ENCODE measurements around the gene SP4. TPM values are rescaled to one million over a fixed set of nuclear protein-coding genes. Genes with fewer than 3 reads are reported as not detected.

SP4 gene
- total RNA-seq, 2 donors from 2014 or later, result 12.7 to 16.8 TPM

DNA sequence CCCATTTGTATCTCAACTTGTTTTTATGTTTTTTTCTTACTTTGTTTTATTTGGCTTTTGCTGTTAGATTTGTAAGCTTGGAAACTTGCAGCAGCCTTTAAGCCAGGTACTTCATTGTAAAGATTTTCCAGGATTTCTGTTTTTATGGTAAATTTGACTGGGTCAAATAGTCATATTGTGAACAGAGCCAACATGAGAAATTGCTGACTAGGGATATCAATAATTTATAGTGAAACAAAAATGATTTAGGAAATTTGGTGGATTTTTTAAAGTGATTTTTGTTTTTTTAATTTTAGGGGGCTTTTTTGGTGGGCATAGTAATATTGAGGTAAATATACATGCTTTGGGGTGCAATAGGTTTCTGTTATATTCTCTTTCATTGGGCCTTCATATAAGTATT, 22.2 kb downstream of the SP4 start:
- peaks cover 15% of the 10 kb centered on the region for H3K36me3 ChIP-seq (ENCODE audit: control insufficient read depth, insufficient read depth, low read length)
- Mint-ChIP-seq H3K9me3 (peaks cover 58% of the 10 kb centered on the region), H3K27ac (no peak overlapping the region)

DNA sequence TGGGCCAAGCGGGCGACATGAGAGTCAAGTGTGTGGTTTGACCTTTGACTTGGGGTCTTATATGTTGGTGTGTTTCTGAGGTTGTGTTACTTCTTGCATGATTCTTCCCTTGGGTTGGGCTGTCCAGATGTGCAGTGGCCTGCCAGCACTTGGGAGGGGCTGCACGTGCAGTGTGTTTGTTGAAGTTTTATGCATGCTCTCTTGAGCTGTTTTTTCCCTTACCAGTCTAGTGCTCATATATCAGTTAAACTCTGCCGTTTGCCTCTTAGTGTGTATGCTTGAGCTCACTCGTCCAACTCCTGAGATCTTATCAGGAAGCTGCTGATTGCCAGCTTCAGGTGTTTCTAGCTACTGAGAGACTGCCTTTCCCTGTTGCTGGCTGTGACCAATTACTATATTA, 23.1 kb downstream of the SP4 start:
- no peak overlapping the region for H3K27ac ChIP-seq (ENCODE audit: low read depth, low read length)
- H3K4me1 Mint-ChIP-seq, result no peaks in the 10 kb centered on the region
- H3K4me1 ChIP-seq (ENCODE audit: control insufficient read depth, insufficient read depth, low read length), result no peaks in the 10 kb centered on the region
- peaks cover 66% of the 10 kb centered on the region for H3K36me3 Mint-ChIP-seq (ENCODE audit: low read depth)
- no peak overlapping the region for H3K4me3 ChIP-seq (ENCODE audit: low read length)
- TF ChIP-seq, protein P1, sequence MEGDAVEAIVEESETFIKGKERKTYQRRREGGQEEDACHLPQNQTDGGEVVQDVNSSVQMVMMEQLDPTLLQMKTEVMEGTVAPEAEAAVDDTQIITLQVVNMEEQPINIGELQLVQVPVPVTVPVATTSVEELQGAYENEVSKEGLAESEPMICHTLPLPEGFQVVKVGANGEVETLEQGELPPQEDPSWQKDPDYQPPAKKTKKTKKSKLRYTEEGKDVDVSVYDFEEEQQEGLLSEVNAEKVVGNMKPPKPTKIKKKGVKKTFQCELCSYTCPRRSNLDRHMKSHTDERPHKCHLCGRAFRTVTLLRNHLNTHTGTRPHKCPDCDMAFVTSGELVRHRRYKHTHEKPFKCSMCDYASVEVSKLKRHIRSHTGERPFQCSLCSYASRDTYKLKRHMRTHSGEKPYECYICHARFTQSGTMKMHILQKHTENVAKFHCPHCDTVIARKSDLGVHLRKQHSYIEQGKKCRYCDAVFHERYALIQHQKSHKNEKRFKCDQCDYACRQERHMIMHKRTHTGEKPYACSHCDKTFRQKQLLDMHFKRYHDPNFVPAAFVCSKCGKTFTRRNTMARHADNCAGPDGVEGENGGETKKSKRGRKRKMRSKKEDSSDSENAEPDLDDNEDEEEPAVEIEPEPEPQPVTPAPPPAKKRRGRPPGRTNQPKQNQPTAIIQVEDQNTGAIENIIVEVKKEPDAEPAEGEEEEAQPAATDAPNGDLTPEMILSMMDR (conservative IDR thresholded peaks at IDR 0.05), result no peak
- peaks cover 23% of the 10 kb centered on the region for H3K36me3 ChIP-seq (ENCODE audit: control insufficient read depth, insufficient read depth, low read length)
- no peaks in the 10 kb centered on the region for H3K27me3 Mint-ChIP-seq (ENCODE audit: insufficient read depth)
- no peak overlapping the region for H3K4me3 Mint-ChIP-seq
- H3K9ac ChIP-seq (ENCODE audit: extremely low read depth, low read length, poor library complexity, severe bottlenecking), result no peak overlapping the region
- H3K27ac Mint-ChIP-seq, result no peak overlapping the region
- H3K9me3 ChIP-seq (ENCODE audit: control insufficient read depth, low read length), result peaks cover 65% of the 10 kb centered on the region
- no peak for DNase-seq
- peaks cover 67% of the 10 kb centered on the region for H3K9me3 Mint-ChIP-seq
- no peaks in the 10 kb centered on the region for H3K27me3 ChIP-seq (ENCODE audit: control insufficient read depth, insufficient read depth, low read length, poor library complexity, severe bottlenecking)
- 91 to 96% methylated on average over 5 of the region's 5 CpGs for WGBS, 2 experiments (ENCODE audit: insufficient coverage in 1 of 2, insufficient read length in 1 of 2)

More for the DNA sequence above, 22.2 kb downstream of the SP4 start:
- Histone ChIP-seq H3K9ac (ENCODE audit: extremely low read depth, low read length, poor library complexity, severe bottlenecking) (no peak overlapping the region), H3K4me3 (ENCODE audit: low read length) (no peak overlapping the region), H3K27ac (ENCODE audit: low read depth, low read length) (no peak overlapping the region), H3K4me1 (ENCODE audit: control insufficient read depth, insufficient read depth, low read length) (no peaks in the 10 kb centered on the region), H3K9me3 (ENCODE audit: control insufficient read depth, low read length) (peaks cover 56% of the 10 kb centered on the region), H3K27me3 (ENCODE audit: control insufficient read depth, insufficient read depth, low read length, poor library complexity, severe bottlenecking) (no peaks in the 10 kb centered on the region)
- Mint-ChIP-seq H3K27me3 (ENCODE audit: insufficient read depth) (no peaks in the 10 kb centered on the region), H3K4me3 (no peak overlapping the region), H3K36me3 (ENCODE audit: low read depth) (peaks cover 58% of the 10 kb centered on the region), H3K4me1 (no peaks in the 10 kb centered on the region)
- TF ChIP-seq, protein P1 (conservative IDR thresholded peaks at IDR 0.05), result no peak
- DNase-seq, result no peak

DNA sequence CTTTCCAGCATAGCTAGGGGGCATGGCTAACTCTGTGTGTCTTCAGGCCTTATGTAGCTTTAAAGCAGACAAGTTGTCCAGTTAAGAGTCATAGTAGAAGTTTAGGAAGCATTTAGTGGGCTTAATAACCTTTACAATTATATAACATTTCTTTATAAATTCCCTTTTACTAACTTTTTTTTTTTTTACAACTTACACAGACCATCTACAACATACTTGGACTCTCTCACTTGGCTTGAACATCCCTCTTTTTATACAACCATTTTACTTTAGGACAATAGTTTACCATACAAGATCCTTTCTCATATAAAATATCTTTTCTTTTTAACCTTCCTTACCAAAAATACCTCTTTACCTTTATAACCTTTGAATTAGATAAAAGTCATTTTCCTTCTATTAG, 26.3 kb downstream of the SP4 start:
- no peaks in the 10 kb centered on the region for H3K27me3 ChIP-seq (ENCODE audit: control insufficient read depth, insufficient read depth, low read length, poor library complexity, severe bottlenecking)
- H3K27ac ChIP-seq (ENCODE audit: low read depth, low read length), result no peak overlapping the region
- H3K4me3 ChIP-seq (ENCODE audit: low read length), result peak overlapping the region; percentile 60
- H3K9me3 Mint-ChIP-seq, result peaks cover 76% of the 10 kb centered on the region
- no peaks in the 10 kb centered on the region for H3K4me1 ChIP-seq (ENCODE audit: control insufficient read depth, insufficient read depth, low read length)
- TF ChIP-seq, protein P1 (conservative IDR thresholded peaks at IDR 0.05), result no peak
- peaks cover 32% of the 10 kb centered on the region for H3K36me3 ChIP-seq (ENCODE audit: control insufficient read depth, insufficient read depth, low read length)
- DNase-seq, result no peak
- no peak overlapping the region for H3K27ac Mint-ChIP-seq
- H3K27me3 Mint-ChIP-seq (ENCODE audit: insufficient read depth), result no peaks in the 10 kb centered on the region
- H3K9me3 ChIP-seq (ENCODE audit: control insufficient read depth, low read length), result peaks cover 82% of the 10 kb centered on the region
- peaks cover 80% of the 10 kb centered on the region for H3K36me3 Mint-ChIP-seq (ENCODE audit: low read depth)
- H3K4me3 Mint-ChIP-seq, result no peak overlapping the region
- no peaks in the 10 kb centered on the region for H3K4me1 Mint-ChIP-seq
- no peak overlapping the region for H3K9ac ChIP-seq (ENCODE audit: extremely low read depth, low read length, poor library complexity, severe bottlenecking)
